ENCODE data around the gene LRP5.

DNA sequence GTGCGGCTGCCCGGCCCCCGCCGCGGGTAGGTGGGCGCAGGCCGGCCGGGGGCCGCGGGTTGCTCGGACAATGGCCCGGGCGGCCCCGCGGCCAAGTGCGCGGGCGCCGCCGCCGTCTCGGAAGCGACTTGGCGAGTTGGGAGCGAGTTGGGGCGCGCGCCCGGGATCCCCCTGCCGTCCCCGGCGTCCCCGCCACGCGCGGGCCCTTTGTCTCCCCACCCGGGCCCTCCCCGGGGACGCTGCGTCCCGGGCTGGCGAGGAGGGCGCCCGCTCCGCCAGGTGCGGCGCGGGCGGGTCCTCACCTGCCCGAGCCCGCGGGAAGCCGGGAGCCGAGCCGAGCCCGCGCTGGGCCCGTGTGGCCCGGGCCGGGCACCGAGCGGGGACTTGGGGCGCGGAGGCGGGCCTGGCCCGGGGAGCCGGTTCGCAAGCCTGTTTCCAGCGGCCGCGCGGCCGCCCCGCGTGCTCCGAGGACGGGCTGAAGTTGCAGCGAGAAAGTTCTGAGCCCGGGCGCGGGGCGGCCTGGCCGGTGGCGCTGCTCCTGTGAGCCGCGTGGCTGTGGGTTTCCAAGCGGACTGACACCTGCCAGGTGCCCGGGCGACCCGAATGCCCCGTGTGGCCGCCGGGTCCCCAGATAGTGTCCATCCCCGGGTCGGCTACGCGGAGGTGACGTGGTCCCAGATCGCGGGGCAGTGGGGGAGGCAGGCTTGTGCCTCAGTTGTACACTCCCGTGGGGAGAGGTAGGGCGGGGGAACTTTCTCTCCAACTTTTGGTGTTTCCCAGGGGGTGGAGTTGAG, 586 bp downstream of the LRP5 start:
- TF ChIP-seq CTCF (optimal IDR thresholded peaks at IDR 0.05 in 1 of 3, IDR thresholded peaks at IDR 0.05 in 1 of 3, conservative IDR thresholded peaks at IDR 0.05 in 1 of 3; ENCODE audit: extremely low read depth in 1 of 3, insufficient read depth in 2 of 3, low read length in 3 of 3) (no peak), EZH2 (IDR thresholded peaks at IDR 0.05; ENCODE audit: low read length) (no peak)

All from keratinocyte (primary cell).